Kidney capillary endothelial cell (primary cell): ENCODE data around the gene UNC50.
"Not testable (repeated sequence)": the region's sequence is repeated elsewhere in the genome, so short reads cannot be mapped to it uniquely, and the experiment has no call there.

Source experiments
- DNase-seq: peaks from one replicate; pipeline ENCODE4 v3.0.0-alpha.2; 2018; ENCODE audit warnings: low spot score

Gene UNC50

DNA sequence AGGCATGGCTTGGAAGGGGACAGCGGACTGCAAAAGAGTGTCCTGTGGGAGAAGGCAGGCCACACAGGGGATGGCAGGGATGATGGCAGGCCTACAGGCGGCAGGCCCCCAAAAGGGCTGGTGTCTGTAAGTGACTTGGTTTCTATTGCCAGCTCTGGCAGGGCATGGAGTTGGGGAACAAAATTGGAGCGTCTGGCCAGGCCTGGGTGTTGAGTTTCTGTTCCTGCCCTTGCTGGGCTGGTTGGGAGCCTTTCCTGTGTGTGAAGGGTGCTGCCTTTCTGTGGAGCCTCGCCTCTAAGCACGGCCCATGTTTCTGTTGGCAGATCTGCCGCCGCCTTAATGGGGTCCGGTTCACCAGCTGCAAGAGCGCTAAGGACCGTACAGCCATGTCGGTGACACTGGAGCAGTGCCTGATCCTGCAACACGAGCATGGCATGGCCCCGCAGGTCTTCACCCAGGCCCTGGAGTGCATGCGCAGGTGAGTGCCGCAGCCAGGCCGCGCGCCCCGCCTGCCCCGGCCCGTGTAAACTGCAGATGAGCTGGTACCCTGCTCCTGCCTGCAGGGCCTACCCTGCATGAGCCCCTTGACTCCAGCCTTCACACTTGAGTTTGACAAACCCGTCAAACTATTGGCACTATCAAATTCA lies 31.6 kb upstream of the UNC50 start:
- no peak for DNase-seq

DNA sequence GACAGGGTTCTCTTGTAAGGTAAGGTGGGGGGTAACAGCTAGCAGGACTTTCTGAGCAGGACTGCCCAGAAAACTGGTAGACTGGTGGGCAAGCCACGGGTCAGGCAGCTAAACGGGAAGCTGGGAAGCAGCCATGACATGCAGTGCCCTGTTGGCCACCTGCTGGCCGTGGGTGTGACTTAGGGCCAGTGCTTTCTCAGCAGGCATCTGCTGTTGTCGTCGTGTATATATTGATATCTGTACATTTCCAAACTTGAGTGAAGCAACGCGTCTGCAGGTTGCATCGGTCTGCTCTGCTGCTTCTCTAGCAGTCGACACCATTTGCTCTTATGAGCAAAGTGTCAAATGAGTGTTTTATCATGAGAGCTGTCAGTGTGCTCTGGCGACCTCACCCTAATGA lies 31.1 kb upstream of the UNC50 start:
- DNase-seq: no peak

DNA sequence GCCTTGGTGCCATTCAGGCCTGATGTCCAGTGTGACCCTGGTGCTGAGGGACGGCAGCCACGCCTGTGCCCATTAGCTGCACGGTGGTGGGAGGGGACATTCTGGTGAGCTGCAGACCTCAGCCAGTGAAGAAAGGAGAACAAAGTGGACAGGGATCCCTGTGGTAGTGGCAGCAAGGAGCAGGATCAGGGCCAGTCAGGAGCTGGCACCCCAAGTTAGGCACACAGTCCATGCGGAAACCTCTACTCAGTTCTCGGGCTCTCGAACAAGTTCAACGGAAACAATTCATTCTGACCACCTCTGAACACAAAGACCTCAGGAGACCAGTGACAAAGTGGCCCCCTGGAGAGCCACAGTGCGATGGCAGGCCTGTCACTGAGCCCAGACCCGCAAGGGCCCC lies 30.2 kb upstream of the UNC50 start:
- no peak for DNase-seq

DNA sequence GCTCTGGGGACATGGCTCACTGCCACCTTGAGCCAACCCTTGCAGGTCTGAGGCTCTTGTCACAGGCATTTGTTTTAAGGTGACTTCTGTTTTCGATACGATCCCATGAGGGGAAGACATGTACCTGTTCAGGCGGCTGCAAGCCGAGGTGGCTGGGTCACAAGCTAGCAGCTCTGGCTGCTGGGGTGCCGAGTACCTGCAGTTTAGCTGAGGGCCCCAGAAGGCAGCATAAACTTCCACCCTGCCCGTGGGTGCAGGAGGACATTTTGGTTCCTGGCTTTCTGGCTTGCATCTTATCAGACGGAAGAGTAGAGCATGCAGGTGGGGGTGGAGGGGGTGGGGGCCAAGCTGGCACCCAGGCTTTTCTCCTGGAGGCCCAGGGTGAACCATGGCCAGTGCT lies 28.5 kb upstream of the UNC50 start:
- no peak for DNase-seq

DNA sequence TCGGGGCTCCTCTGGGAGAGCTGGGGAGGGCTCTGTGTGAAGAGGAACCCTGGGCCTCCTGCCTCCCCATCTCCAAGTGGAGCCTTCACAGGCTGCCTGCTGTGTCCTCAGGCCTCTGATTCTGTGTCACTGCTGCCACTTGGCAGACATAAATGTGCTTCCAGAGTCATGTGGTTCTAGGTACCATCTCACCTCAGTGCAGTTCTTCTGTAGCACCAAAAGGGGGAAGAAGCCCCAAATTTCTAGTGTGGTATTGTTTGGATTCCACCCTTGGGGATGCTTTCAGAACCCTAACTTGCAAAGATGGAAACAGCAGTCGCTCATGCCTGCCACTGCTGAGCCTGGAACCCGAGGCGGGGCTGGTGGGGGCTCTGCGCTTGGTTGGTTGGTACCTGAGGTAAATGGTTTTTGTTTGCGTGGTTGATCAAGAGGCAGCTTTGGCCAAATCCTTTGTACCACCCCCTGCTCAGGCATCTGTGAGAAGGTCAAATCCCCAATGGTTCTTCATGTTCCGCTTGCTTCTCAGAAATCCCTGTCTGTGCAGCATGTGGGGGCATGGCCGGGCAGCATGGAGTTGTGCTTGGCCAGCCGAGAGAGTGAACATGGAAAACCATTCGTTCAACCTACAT lies 27.6 kb upstream of the UNC50 start:
- no peak for DNase-seq

DNA sequence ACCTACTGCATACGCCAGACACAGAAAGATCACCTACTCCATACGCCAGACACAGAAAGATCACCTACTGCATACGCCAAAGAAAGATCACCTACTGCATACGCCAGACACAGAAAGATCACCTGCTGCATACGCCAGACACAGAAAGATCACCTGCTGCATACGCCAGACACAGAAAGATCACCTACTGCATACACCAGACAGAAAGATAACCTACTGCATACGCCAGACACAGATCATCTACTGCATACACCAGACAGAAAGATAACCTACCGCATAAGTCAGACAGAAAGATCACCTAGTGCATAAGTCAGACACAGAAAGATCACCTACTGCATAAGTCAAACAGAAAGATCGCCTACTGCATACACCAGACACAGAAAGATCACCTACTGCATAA lies 25.9 kb upstream of the UNC50 start:
- no peak for DNase-seq

DNA sequence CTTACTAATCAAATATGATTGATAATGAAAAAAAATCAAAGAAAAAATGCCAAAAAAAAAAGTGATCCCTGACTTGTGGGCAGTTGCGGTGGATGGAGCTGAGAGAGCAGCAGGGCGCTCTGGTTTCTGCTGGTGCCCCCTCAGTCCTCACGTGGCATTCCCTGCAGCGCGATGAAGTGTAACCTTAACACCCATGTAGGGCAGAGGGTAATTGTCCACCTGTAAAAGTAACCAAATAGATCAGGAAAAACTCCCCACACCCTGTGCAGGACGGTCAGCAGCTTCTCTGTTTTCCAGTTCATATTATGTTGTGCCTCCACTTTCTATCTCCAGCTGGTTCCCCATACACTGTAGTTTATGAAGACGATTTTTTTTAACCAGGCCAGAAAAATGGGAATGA lies 25.1 kb upstream of the UNC50 start:
- DNase-seq: no peak

DNA sequence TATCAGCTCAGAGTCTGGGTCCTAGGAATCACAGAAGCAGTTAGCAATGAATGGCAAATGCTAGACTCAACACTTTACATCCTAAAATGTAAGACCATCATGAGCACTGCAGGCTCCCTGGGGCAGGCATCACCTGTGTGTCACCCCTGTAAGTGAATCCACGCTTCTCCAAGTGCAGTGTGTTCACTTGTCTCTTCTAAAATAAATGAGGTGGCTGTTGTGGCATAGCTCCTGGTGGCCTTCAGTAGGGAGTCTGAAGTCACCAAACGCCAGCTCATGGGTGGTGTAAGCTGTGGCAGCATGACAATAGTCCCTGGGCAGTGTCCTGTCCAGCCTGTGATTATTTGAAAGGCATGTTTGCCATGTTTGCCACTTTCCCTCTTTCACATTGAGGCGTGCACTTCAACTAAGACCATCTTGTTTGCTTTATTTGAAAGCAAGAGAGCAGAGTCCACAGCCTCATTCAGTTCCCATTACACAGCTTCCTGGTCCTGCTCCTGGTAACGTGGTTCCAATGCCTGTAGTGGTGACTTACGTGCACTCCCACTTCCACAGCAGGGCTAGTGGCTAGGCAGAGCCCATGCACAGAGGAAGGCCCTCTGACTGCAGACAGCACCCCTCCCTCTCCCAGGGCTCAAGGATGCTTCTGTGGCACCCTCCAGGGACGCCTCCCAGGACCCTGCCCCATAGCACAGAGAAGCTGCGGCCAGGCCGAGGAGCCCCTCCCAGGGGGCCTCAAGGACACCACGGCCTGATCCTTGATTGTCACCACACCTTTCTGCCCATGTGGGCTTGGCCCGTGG lies 24.4 kb upstream of the UNC50 start:
- no peak for DNase-seq

DNA sequence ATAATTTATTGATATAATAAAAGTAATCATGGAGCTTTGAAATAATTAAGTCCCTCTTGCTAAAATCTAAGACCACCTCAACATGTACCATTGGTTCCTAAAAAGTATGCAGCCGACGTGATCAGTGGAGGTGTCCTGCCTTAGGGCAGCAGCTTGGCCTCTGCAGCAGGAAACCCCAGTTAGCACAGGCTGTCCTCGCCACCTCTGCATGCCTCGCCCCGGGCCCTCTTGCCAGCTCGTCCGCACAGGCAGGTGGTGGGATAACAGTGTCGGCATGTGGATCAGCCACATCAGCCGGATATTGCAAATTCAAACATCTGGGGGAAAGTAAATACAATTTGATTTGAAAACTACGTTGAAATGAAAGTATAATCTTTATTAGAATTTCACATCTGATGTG lies 23.0 kb upstream of the UNC50 start:
- no peak for DNase-seq

DNA sequence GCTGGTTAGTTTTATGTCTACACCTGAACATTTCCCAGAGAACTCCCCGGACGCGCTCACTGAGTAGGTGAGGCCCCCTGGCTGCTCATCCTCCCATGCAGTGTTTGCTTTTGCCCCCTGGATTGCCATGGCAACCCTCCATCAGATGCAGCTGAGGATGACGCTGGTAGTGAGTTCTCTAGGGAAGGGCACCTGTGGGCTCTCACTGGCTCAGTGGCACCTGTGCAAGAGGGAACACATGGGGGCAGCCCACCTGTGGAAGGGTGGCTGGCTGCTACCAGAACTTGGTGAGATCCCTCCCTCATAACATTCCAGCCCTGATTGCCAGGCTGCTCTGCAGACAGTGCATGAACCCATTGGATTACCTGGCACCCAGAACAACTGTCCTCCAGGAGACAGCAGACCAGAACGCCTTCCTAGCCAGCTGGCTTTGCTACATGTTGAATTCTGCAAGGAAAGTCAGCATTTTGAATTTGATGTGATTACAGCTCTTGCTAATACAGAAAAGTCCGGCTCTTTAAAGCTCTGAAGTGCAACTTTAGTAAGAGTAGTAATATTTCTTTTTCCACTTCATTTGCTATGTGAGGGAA lies 21.7 kb upstream of the UNC50 start:
- no peak for DNase-seq

DNA sequence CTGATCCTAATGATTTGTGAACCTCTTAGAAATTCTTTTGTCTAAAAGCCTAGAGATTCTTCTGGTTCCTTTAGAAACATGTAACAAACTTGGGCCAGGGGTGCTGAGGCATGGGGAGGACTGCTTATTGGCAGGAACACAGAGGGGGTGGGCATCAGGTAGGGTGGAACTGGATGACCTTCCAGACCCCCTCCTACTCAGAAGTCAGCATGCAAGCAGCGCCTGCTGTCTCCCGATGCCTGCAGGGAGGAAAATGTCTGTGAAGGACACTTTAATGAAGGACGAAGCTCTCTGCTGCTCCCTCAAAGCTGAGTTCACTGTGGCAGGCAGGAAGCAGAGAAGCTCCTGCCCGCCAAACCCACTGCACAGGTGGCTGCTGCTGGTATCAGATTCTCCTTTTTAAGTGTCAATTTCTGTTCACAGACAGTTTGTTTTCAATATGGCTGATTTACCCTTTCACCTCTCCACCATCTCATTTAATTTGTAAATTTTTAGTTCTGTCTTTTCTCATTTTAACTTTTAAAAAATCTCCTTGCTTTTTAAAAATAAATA lies 19.4 kb upstream of the UNC50 start:
- no peak for DNase-seq

DNA sequence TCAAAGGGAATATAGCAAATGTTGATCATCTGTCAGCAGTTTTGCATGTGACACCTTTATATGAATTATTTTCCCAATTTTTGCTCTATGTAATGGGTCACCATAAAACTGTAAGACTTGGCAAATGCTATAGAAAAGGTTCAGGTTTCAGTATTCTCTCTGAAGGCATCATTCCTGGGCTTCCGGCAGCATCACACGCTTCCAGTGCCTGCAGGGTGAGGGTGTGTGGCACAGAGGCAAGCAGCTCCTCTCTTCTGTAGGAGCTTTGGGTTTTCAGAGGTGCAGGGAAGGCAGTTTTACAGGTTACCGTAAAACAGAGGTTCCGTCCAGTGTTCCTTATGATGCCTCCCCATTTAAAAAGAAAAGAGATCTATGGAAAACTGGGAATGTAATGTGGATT lies 18.9 kb upstream of the UNC50 start:
- DNase-seq: no peak

DNA sequence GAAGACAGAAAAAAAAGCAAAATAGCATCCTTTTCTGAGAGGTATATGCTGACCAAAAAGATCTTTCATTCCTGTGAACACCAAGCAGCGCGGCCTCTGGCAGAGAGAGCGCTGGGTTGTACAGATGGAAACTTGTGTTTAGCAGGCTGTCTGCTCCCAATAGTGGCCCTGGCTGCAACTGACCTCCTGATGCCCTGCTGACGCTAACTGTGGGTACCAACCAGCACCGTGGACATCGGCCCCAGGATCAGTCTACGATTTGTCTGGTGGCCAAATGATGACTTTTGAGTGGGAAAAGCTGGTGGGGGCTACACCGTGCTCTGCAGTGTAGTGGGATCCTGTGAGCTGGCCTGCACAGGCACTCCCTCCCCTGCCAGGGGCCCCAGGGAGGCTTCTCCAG lies 15.8 kb upstream of the UNC50 start:
- DNase-seq: no peak

DNA sequence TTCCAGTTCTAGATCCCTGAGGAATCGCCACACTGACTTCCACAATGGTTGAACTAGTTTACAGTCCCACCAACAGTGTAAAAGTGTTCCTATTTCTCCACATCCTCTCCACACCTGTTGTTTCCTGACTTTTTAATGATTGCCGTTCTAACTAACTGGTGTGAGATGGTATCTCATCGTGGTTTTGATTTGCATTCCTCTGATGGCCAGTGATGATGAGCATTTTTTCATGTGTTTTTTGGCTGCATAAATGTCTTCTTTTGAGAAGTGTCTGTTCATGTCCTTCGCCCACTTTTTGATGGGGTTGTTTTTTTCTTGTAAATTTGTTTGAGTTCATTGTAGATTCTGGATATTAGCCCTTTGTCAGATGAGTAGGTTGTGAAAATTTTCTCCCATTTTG lies 13.7 kb upstream of the UNC50 start:
- DNase-seq: not testable (repeated sequence)

DNA sequence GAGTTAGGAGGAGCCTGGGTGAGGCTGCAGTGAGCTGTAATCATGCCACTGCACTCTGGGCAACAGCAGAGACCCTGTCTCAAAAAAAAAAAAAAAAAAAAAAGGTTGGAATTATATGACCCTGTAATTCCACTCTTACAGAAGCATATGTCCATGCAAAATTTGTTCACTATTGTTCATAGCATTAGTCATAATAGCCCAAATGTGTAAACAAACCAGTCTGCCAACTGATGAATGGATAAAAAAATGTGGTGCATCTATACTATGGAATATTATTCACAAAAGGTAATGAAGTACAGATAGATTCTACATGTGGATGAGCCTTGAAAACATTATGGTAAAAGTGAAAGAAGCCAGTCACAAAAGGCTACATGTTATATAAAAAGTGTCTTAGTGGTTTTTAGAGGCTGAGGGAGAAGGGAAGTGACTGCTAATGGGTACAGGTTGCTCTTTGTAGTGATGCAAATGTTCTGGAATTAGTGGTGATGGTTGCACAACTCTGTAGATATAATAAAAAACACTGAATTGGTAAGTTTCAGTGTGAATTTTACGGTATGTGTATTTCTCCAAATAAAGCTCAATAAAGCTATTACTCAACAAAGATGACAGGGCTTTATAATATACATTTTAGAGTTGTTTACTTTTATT lies 9.5 kb upstream of the UNC50 start:
- peak; percentile 35 for DNase-seq

DNA sequence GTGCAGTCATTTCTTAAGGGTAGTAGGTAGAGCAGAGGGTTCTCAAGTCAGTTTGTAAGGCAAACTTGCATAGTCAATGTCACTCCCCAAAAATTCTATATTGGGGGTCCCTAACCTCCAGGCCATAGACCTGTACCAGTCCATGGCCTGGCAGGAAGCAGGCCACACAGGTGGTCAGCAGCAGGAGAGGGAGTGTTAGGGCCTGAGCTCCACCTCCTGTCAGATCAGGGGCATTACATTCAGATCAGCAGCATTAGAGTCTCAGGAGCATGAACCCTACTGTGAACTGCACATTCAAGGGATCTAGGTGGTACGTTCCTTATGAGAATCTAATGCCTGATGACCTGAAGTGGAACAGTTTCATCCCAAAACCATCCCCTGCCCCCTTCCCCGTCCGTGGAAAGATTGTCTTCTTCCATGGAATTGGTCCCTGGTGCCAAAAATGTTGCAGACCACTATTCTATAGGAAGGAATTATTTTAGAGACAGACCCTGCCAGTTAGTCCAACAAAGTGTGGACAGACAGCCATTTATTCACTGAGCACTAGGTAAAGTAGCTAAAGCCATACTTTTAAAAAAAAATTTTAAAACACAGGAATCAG lies 6.8 kb upstream of the UNC50 start:
- DNase-seq: peak; percentile 23

DNA sequence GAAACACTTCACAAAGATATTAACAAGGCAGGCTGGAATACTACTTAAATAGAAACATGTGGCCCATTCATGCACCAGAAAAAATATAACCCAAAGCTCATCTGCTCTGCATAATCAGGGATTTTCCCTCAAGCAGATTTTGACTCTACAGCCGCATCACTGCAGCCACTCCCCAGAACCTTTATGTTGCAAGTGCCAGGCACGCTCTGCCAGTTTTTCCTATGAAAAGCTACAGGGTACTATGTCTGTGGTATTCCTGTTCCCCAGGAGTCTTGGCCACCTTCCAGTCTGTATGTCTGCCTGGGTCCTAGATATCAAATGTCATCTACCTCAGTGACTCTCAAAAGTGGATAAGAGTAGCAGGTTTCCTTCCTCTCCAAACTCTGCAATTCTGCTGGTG lies 3.8 kb upstream of the UNC50 start:
- DNase-seq: no peak

DNA sequence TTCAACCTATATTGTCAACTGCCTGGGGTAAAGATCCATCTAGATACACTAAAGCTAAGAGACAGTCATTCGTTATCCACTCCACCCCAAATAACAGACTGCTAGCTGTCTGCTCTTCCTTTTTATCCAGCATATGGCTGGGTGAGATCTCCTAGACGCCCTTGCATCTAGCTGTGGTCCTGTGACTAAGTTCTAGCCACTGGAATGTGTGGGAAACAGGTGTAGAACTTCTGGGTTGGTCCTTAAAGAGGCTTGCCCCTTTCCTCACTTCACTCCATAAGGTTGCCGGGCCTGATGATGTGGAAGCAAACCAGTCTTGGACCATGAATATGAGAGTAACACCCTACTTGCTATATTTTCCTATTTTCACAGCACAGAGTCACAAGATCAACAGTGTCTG lies 3.3 kb upstream of the UNC50 start:
- DNase-seq: no peak

DNA sequence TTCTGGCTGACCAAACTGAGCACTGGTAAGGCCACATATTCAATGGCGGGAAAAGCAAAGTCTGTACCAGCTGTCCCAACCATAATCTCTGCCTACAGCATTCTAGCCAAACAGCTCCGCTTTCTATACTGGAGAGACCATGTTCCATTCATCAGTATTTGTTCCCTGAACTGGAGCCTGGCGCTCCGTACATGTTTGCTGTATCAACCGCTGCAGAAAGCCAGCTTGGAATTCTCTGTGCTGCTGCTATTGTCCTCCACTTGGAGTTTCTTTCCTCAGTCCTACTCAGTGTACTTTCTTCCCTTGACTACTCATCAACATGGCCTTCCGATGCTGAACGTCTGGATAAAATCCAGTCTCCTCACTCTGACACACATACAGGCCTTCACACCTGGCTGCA lies 2.0 kb upstream of the UNC50 start:
- no peak for DNase-seq

DNA sequence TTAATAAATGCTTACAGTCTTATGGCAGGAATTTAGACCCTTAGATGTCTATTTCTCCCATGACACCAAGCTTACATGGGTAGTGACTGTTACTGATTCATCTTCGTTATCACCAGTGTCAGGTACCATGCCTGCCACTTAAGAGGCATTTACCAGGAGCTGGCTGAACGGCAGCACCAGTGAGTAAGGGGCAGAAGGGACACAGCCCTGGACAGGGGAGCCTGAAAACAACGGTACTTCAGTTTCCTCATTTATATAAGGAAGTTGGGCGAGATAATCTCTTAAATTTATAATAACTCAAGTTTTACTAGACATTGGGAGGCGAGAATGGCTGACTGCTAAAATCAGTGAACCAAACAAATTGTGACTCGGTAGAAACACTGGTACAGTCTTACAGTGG lies 1.3 kb upstream of the UNC50 start:
- DNase-seq: no peak

DNA sequence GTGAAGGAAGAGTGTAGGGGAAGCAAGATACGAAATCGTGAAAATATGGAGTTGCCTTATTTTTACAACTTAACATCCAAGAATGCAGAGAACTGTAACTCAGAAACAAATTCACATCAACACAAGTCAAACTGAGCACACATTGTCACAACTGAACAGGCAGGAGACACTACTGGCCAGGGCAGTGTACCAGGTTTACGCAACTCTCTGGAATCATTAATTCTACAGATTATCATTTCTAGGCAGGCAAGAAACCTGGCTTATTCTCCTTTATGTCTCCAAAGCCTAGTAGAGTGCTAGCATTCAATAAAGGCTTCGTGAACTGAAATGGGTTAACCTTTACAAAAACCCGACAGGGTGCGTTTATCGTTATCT lies 661 bp upstream of the UNC50 start:
- peak; percentile 16 for DNase-seq
